CD4-positive, alpha-beta memory T cell (primary cell): ENCODE results near the gene SLC2A11. TPM values are rescaled to one million over a fixed set of nuclear protein-coding genes. Genes with fewer than 3 reads are reported as not detected.

Source experiments
- CTCF ChIA-PET: fragments of 350-600 bp; sonication (Branson Sonifier 250); formaldehyde crosslinking; loops from one replicate; lab custom pipeline; 2021; ENCODE audit warnings: inconsistent platforms; ENCODE audit not compliant: partially characterized antibody; lab: Charles Lee
- POLR2A ChIA-PET: fragments of 350-600 bp; sonication (Branson Sonifier 250); formaldehyde crosslinking; loops from one replicate; lab custom pipeline; 2021; ENCODE audit not compliant: partially characterized antibody; lab: Charles Lee
- DNase-seq, 5 donors: peaks; one replicate each; pipeline versions ENCODE4 v3.0.0 to v3.0.0-alpha.2; 2020 to 2022; ENCODE audit warnings: mixed read lengths in 1 of 5
- H3K27ac ChIP-seq: one replicate; pipeline ENCODE4 v1.7.0; 2013; ENCODE audit warnings: low read depth, low read length
- H3K27me3 ChIP-seq: 2 replicates; pipeline ENCODE4 v1.7.0; 2013; ENCODE audit warnings: mild to moderate bottlenecking, low read length, moderate library complexity; ENCODE audit not compliant: insufficient read depth
- H3K36me3 ChIP-seq: 2 replicates; pipeline ENCODE4 v1.7.0; 2013; ENCODE audit warnings: mild to moderate bottlenecking, low read length, moderate library complexity; ENCODE audit not compliant: insufficient read depth
- H3K4me1 ChIP-seq: 2 replicates; pipeline ENCODE4 v1.7.0; 2013; ENCODE audit warnings: mild to moderate bottlenecking, low read length, moderate library complexity; ENCODE audit not compliant: insufficient read depth
- H3K4me3 ChIP-seq, 2 donors: one replicate each; pipeline ENCODE4 v1.7.0; 2013; ENCODE audit warnings: low read length in 2 of 2, mild to moderate bottlenecking in 1 of 2
- H3K9me3 ChIP-seq, 2 donors: one replicate each; pipeline ENCODE4 v1.7.0; 2013; ENCODE audit warnings: low read length in 2 of 2, control low read depth in 1 of 2; ENCODE audit not compliant: control insufficient read depth in 1 of 2
- H3K27ac Mint-ChIP-seq, 7 donors: one replicate each; pipeline ENCODE4 v1.8.0; 2020 to 2021; ENCODE audit warnings: mixed read lengths in 7 of 7, mild to moderate bottlenecking in 6 of 7, inconsistent platforms in 3 of 7, moderate library complexity in 3 of 7
- H3K27me3 Mint-ChIP-seq, 2 donors: one replicate each; pipeline ENCODE4 v1.8.0; 2020 to 2021; ENCODE audit warnings: mixed read lengths in 2 of 2
- H3K36me3 Mint-ChIP-seq, 2 donors: one replicate each; pipeline ENCODE4 v1.8.0; 2020 to 2021; ENCODE audit warnings: mixed read lengths in 2 of 2, inconsistent platforms in 1 of 2, mild to moderate bottlenecking in 1 of 2
- H3K4me1 Mint-ChIP-seq, 4 donors: one replicate each; pipeline ENCODE4 v1.8.0; 2020 to 2021; ENCODE audit warnings: mixed read lengths in 4 of 4, mild to moderate bottlenecking in 1 of 4
- H3K4me3 Mint-ChIP-seq, 8 donors: one replicate each; pipeline ENCODE4 v1.8.0; 2020 to 2021; ENCODE audit warnings: mixed read lengths in 8 of 8, mild to moderate bottlenecking in 7 of 8, moderate library complexity in 6 of 8, inconsistent platforms in 3 of 8
- H3K9me3 Mint-ChIP-seq, 8 donors: one replicate each; pipeline ENCODE4 v1.8.0; 2020 to 2021; ENCODE audit warnings: mixed read lengths in 8 of 8, mild to moderate bottlenecking in 5 of 8, inconsistent platforms in 3 of 8, moderate library complexity in 1 of 8
- intact Hi-C: fragments of 100-400 bp; cut with micrococcal nuclease; formaldehyde crosslinking; loops from one replicate; pipeline ENCODE4 v1.15.1; 2023
- polyA plus RNA-seq, 2 donors: library from polyadenylated mRNA; unstranded; fragments of 300-500 nt; fragmentation: Illumina TruSeq; gene quantifications; one replicate each; pipeline ENCODE4 v1.2.3, GENCODE V29; 2021
- total RNA-seq, 2 experiments: library from RNA; stranded (reverse); gene quantifications; one replicate each; pipeline ENCODE4 v1.2.3, GENCODE V29; 2021

SLC2A11 gene
- total and polyA plus RNA-seq, 4 experiments from 2014 or later = 3.9 to 27.2 (median 14.8) TPM

DNA sequence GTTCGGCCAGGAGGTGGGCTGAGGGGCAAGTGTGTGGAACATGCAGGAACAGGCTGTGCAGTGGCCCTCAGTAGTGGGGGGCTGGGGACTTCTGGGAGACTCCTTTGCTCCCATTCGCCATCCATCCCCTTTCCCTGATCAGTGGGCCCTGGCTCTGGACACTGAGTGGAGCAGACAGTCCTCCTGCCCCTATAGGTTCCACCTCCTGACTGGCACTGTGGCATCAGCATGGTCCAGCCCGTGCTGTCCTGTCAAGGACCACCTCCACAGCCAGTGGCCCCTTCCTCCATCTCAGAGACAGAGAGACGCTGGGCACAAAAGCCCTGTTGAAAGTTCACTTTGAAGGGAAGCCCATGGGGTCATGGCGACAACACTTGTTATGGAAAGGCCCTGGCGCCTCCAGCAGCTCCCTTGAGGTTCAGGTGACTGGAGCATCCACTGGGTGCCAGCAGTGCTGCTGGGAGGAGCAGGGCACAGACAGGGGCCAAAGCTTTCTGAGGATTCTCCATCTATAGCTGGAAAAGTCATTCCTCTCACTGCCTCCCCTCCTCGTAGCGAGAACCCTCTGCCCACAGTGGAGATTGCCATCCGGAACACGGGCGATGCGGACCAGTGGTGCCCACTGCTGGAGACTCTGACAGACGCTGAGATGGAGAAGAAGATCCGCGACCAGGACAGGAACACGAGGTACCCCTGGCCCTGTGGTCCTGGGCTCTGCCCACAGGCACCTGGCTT is 24.5 kb upstream of the SLC2A11 start:
- Histone ChIP-seq H3K9me3 (no peaks in the 10 kb centered on the region), H3K27ac (no peak overlapping the region), H3K36me3 (peaks cover 10% of the 10 kb centered on the region), H3K4me1 (peaks cover 5% of the 10 kb centered on the region), H3K4me3 (no peak overlapping the region), H3K27me3 (no peaks in the 10 kb centered on the region)
- H3K4me1 Mint-ChIP-seq = peaks cover 7 to 17% (median 13%) of the 10 kb centered on the region in 4 donors
- no peaks in the 10 kb centered on the region for H3K9me3 Mint-ChIP-seq
- H3K27ac Mint-ChIP-seq = no peak overlapping the region
- intact Hi-C loops = loop anchor here (10.0 kb wide), 1 partner anchor 138 kb away; the partner anchor contains the start of gene RGL4
- no peaks in the 10 kb centered on the region for H3K27me3 Mint-ChIP-seq
- ChIA-PET POLR2A (no interaction called here), CTCF (no interaction called here)
- H3K4me3 Mint-ChIP-seq = no peak overlapping the region
- DNase-seq = no peak
- H3K36me3 Mint-ChIP-seq = peaks cover 18 to 36% of the 10 kb centered on the region in 2 donors

DNA sequence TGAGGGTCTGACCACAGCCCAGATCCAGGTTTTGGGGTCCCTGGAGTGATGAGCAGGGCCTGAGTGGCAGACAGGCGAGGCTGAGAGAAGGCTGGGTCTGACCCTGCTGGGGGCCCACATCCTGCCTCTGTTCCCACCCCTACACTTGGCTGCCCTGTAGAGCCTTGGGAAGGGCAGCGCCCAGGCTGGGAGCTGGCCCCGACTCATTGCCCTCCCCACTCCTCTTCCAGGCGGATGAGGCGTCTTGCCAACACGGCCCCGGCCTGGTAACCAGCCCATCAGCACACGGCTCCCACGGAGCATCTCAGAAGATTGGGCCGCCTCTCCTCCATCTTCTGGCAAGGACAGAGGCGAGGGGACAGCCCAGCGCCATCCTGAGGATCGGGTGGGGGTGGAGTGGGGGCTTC is 23.8 kb upstream of the SLC2A11 start:
- Histone ChIP-seq H3K4me1 (peaks cover 7% of the 10 kb centered on the region), H3K27ac (no peak overlapping the region), H3K36me3 (peaks cover 10% of the 10 kb centered on the region), H3K27me3 (no peaks in the 10 kb centered on the region), H3K4me3 (no peak overlapping the region), H3K9me3 (no peaks in the 10 kb centered on the region)
- intact Hi-C loops = loop anchor here (10.0 kb wide), 1 partner anchor 139 kb away; the partner anchor contains the start of gene RGL4
- CTCF ChIA-PET = interaction anchor here (1.0 to 1.8 kb wide), 2 partner anchors 8 to 16 kb away, joined by 3 to 8 read pairs; no protein-coding TSS in a partner anchor
- no peak overlapping the region for H3K4me3 Mint-ChIP-seq
- H3K27ac Mint-ChIP-seq = no peak overlapping the region
- POLR2A ChIA-PET = no interaction called here
- H3K27me3 Mint-ChIP-seq = no peaks in the 10 kb centered on the region
- H3K4me1 Mint-ChIP-seq = peaks cover 11 to 24% (median 17%) of the 10 kb centered on the region in 4 donors
- peaks cover 0 to under 1% (median 0%) of the 10 kb centered on the region in 8 donors for H3K9me3 Mint-ChIP-seq
- no peak for DNase-seq
- H3K36me3 Mint-ChIP-seq = peaks cover 14 to 33% of the 10 kb centered on the region in 2 donors

DNA sequence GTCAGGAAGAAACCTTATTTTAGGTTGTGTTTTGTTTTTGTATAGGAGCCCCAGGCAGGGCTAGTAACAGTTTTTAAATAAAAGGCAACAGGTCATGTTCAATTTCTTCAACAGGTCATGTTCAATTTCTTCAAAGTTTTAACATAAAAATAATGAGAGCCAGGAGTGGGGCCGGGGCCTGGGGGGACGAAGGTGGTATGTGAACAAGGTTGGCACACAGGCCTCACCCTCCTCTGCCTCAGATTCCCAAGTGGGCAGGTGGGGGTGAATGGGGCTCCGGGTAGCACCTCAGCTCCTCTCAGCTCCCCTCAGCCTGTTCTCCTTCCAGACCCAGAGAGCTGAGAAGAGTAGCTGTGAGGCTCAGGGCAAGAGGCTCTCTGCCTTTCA is 23.3 kb upstream of the SLC2A11 start:
- POLR2A ChIA-PET = no interaction called here
- intact Hi-C loops = loop anchor here (10.0 kb wide), 1 partner anchor 140 kb away; the partner anchor contains the start of gene RGL4
- Histone ChIP-seq H3K4me3 (no peak overlapping the region), H3K9me3 (no peaks in the 10 kb centered on the region), H3K4me1 (peaks cover 9% of the 10 kb centered on the region), H3K36me3 (peaks cover 10% of the 10 kb centered on the region), H3K27me3 (no peaks in the 10 kb centered on the region), H3K27ac (no peak overlapping the region)
- Mint-ChIP-seq H3K27me3 (no peaks in the 10 kb centered on the region), H3K27ac (no peak overlapping the region), H3K4me1 (peaks cover 16 to 27% (median 20%) of the 10 kb centered on the region in 4 donors), H3K36me3 (peaks cover 10 to 28% of the 10 kb centered on the region in 2 donors), H3K9me3 (peaks cover 0 to 3% (median 0%) of the 10 kb centered on the region in 8 donors), H3K4me3 (no peak overlapping the region)
- CTCF ChIA-PET = interaction anchor here (1.0 to 1.8 kb wide), 3 partner anchors 8 to 23 kb away, joined by 3 to 8 read pairs (median 4); partner anchors contain the start of gene SLC2A11
- no peak for DNase-seq

DNA sequence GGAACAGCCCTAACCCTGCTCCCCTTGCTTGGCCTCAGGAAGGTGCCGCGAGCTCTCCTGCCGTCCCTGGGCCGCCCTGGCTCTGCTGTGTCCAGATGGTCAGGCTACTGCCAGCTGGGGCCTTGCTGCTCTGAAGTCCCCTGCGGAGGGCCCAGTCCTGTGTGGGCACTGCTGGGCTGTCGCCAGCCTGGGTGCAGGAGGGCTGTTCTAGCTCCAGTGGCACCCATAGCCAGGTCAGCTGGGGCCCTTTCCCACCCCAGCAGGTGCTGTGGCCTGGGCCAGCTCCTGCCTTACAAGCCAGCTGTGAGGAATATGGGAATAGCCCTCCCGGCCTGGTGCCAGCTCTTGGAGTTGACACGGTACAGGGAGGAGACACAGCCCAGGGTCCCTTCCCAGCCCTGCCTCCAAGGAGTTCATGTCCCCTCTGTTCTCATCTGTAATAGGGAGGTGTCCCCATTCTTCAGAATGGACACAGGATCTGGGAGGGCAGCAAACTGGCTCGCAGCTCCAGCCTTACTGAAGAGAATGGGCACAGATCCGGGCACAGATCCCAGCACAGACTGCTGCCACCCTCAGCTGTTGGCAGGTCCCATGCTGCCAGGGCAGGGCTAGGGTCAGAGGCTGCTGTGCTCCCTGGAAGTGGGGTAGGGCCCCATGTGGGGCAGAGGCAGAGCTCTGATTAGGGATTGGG is 22.7 kb upstream of the SLC2A11 start:
- Histone ChIP-seq H3K9me3 (no peaks in the 10 kb centered on the region), H3K27me3 (no peaks in the 10 kb centered on the region), H3K36me3 (peaks cover 10% of the 10 kb centered on the region), H3K27ac (no peak overlapping the region), H3K4me3 (no peak overlapping the region), H3K4me1 (peaks cover 14% of the 10 kb centered on the region)
- H3K36me3 Mint-ChIP-seq = peaks cover 4 to 23% of the 10 kb centered on the region in 2 donors
- no peak overlapping the region for H3K4me3 Mint-ChIP-seq
- POLR2A ChIA-PET = no interaction called here
- intact Hi-C loops = loop anchor here (5.0 to 10.0 kb wide), 2 partner anchors 118 to 140 kb away; partner anchors contain the start of gene RGL4
- H3K27ac Mint-ChIP-seq = peak overlapping the region in 4 of 7 donors; percentile 10 to 83 (median 52)
- no peaks in the 10 kb centered on the region for H3K27me3 Mint-ChIP-seq
- no peak for DNase-seq
- H3K9me3 Mint-ChIP-seq = peaks cover 0 to 3% (median 0%) of the 10 kb centered on the region in 8 donors
- CTCF ChIA-PET = interaction anchor here (1.0 to 1.8 kb wide), 3 partner anchors 9 to 22 kb away, joined by 3 to 8 read pairs (median 4); partner anchors contain the start of gene SLC2A11
- peaks cover 15 to 29% (median 24%) of the 10 kb centered on the region in 4 donors for H3K4me1 Mint-ChIP-seq

DNA sequence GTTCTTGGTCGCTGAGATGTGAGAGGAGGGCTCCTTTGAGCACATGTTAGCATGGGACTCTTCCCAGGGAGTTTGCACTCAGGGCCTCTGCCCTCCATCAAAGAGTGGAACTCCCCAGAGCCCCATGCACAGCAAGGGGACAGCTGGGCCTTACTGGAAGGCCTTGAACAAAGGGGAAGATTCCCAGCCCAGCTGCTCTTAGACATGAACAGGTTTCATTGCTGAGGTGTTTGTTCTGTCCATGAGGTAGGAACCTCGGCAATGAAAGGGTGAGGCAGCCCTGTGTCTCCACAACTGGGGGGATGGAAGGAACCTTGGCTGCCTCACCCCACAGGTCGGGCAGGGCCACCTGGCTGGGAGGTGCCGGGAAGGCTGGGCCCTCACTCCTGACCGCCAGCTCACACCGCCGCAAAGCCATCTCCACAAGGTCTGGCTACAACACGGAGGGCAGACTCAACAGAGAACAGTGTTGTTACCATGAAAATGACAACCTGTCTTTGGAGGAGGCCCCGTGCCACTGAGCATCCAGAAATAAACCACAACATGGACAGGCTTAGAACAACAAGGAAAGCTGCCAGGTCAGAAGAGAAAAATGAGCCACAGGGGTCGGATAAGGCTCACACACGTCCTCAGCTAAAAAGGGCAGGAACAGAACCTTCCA is 22.1 kb upstream of the SLC2A11 start:
- peaks cover 14% of the 10 kb centered on the region for H3K4me1 ChIP-seq
- H3K9me3 ChIP-seq = no peaks in the 10 kb centered on the region
- no peak overlapping the region for H3K27ac ChIP-seq
- H3K36me3 Mint-ChIP-seq = peaks cover 0 to 18% of the 10 kb centered on the region in 2 donors
- peak overlapping the region in 5 of 7 donors; percentile 10 to 83 (median 70) for H3K27ac Mint-ChIP-seq
- no peaks in the 10 kb centered on the region for H3K27me3 ChIP-seq
- peaks cover 14 to 30% (median 20%) of the 10 kb centered on the region in 4 donors for H3K4me1 Mint-ChIP-seq
- H3K9me3 Mint-ChIP-seq = peaks cover 0 to 3% (median 0%) of the 10 kb centered on the region in 8 donors
- DNase-seq = no peak
- no peaks in the 10 kb centered on the region for H3K27me3 Mint-ChIP-seq
- H3K36me3 ChIP-seq = peaks cover 10% of the 10 kb centered on the region
- no peak overlapping the region for H3K4me3 ChIP-seq
- intact Hi-C loops = loop anchor here (5.0 to 10.0 kb wide), 2 partner anchors 118 to 141 kb away; partner anchors contain the start of gene RGL4
- H3K4me3 Mint-ChIP-seq = peak overlapping the region in 1 of 8 donors; percentile 35
- CTCF ChIA-PET = interaction anchor here (1.3 to 1.8 kb wide), 2 partner anchors 14 to 22 kb away, joined by 4 to 8 read pairs; partner anchors contain the start of gene SLC2A11
- POLR2A ChIA-PET = interaction anchor here (1.2 kb wide), 1 partner anchor 22 kb away, joined by 6 read pairs; the partner anchor contains the start of gene SLC2A11

DNA sequence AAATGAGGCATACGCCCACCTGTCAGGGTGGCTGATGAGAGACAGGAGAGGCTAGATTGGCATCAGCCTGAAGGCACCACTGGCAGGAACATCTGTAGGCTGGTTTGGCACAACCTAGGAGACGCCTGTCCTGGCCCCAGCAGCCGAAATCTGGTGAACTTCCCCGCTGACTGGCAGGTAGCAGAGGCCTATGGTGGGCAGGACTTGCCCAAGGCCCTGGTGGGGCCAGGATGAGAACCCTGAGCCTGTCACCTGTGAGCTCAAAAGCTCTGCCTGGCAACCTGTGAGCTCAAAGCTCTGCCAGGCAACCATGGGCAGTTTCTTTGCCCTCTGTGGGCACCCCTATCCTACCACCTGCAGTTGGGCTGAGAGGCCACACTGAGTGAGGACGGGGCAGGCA is 21.4 kb upstream of the SLC2A11 start:
- no peaks in the 10 kb centered on the region for H3K9me3 ChIP-seq
- DNase-seq = no peak
- CTCF ChIA-PET = interaction anchor here (1.1 kb wide), 1 partner anchor 13 kb away, joined by 5 read pairs; no protein-coding TSS in a partner anchor
- H3K27me3 ChIP-seq = no peaks in the 10 kb centered on the region
- H3K36me3 ChIP-seq = peaks cover 10% of the 10 kb centered on the region
- intact Hi-C loops = loop anchor here (5.0 to 10.0 kb wide), 2 partner anchors 119 to 141 kb away; partner anchors contain the start of gene RGL4
- Mint-ChIP-seq H3K27me3 (no peaks in the 10 kb centered on the region), H3K4me3 (peak overlapping the region in 1 of 8 donors; percentile 32), H3K9me3 (peaks cover 0 to 3% (median 0%) of the 10 kb centered on the region in 8 donors), H3K27ac (peak overlapping the region in 5 of 7 donors; percentile 23 to 83 (median 67)), H3K36me3 (peaks cover 0 to 13% of the 10 kb centered on the region in 2 donors), H3K4me1 (peaks cover 14 to 30% (median 20%) of the 10 kb centered on the region in 4 donors)
- POLR2A ChIA-PET = interaction anchor here (1.2 kb wide), 1 partner anchor 21 kb away, joined by 6 read pairs; the partner anchor contains the start of gene SLC2A11
- no peak overlapping the region for H3K27ac ChIP-seq
- peaks cover 14% of the 10 kb centered on the region for H3K4me1 ChIP-seq
- H3K4me3 ChIP-seq = no peak overlapping the region
